ENCODE measurements around the gene FCRL6.

Gene FCRL6

GRCh38 chr1:159838715-159839114 lies 36.6 kb downstream of the FCRL6 start:
- peaks cover 16% of the 10 kb centered on the region for H3K4me1 Mint-ChIP-seq (ENCODE audit: low read depth)
- H3K36me3 Mint-ChIP-seq (ENCODE audit: low read depth), result peaks cover 2% of the 10 kb centered on the region
- peak overlapping the region; percentile 62 for H3K27ac Mint-ChIP-seq
- no peak for DNase-seq
- H3K9me3 Mint-ChIP-seq, result no peaks in the 10 kb centered on the region
- no peak overlapping the region for H3K4me3 Mint-ChIP-seq
- H3K27me3 Mint-ChIP-seq, result no peaks in the 10 kb centered on the region

DNA sequence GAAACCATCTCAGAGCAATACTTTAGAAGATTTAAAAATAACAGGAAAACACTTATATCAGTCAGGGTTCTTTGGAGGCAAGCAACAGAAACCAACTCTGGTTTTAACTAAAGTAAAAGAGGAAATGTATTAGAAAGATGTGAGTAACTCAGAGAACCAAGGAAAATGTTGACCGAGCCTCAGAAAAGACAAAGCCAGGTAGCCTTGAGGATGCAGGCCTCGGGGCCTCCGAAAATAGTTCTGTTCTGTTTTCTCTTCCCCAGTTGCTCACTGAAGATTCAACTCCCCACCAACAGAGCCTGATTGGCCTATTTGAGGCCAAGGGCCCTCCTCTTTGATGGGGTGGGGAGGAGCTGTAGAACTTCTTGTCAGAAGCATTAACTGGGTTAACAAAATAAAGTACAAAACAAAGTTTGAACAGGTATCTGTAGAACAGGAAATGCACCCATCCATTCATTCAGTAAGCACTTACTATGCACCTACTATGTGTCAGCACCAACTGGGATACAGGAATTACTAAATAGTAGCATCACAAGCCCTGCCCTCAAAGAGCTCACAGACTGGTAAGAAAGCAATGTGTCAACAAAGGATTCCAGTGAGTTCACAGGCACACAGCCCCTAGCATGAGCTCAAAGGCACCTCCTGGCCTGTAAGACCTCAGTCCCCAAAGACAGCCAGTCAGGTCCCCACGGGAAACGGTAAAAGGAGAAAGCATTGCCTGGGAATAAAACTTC lies 37.1 kb downstream of the FCRL6 start:
- no peak for DNase-seq
- Mint-ChIP-seq H3K9me3 (no peaks in the 10 kb centered on the region), H3K4me1 (ENCODE audit: low read depth) (peaks cover 16% of the 10 kb centered on the region), H3K27me3 (no peaks in the 10 kb centered on the region), H3K36me3 (ENCODE audit: low read depth) (peaks cover 2% of the 10 kb centered on the region), H3K4me3 (no peak overlapping the region), H3K27ac (peak overlapping the region; percentile 62)

DNA sequence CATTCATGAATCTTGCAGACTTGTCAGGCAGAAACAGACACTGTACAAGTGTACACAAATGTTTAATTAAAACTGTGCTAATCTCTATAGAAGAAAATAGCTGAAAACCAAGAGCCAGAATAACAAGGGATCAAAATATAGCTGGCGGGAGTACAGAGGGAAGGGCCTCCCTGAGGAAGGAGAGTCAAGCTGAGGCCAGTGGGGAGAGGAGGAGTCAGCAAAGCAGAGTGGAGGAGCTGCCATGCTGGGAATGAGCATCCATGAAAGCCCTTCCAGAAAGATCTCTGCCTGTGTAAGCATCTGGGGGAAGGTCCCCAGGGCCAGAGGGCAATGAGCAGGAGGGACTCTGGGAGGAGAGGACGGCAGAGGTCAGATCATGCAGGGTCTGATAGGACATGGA lies 39.6 kb downstream of the FCRL6 start:
- no peak overlapping the region for H3K4me3 Mint-ChIP-seq
- no peaks in the 10 kb centered on the region for H3K36me3 Mint-ChIP-seq (ENCODE audit: low read depth)
- no peak overlapping the region for H3K27ac Mint-ChIP-seq
- no peaks in the 10 kb centered on the region for H3K27me3 Mint-ChIP-seq
- peaks cover 16% of the 10 kb centered on the region for H3K4me1 Mint-ChIP-seq (ENCODE audit: low read depth)
- H3K9me3 Mint-ChIP-seq, result no peaks in the 10 kb centered on the region
- no peak for DNase-seq

GRCh38 chr1:159843459-159843858 lies 41.3 kb downstream of the FCRL6 start:
- Mint-ChIP-seq H3K27me3 (no peaks in the 10 kb centered on the region), H3K4me3 (no peak overlapping the region), H3K27ac (no peak overlapping the region), H3K4me1 (ENCODE audit: low read depth) (peaks cover 13% of the 10 kb centered on the region), H3K36me3 (ENCODE audit: low read depth) (no peaks in the 10 kb centered on the region), H3K9me3 (no peaks in the 10 kb centered on the region)
- DNase-seq, result no peak

DNA sequence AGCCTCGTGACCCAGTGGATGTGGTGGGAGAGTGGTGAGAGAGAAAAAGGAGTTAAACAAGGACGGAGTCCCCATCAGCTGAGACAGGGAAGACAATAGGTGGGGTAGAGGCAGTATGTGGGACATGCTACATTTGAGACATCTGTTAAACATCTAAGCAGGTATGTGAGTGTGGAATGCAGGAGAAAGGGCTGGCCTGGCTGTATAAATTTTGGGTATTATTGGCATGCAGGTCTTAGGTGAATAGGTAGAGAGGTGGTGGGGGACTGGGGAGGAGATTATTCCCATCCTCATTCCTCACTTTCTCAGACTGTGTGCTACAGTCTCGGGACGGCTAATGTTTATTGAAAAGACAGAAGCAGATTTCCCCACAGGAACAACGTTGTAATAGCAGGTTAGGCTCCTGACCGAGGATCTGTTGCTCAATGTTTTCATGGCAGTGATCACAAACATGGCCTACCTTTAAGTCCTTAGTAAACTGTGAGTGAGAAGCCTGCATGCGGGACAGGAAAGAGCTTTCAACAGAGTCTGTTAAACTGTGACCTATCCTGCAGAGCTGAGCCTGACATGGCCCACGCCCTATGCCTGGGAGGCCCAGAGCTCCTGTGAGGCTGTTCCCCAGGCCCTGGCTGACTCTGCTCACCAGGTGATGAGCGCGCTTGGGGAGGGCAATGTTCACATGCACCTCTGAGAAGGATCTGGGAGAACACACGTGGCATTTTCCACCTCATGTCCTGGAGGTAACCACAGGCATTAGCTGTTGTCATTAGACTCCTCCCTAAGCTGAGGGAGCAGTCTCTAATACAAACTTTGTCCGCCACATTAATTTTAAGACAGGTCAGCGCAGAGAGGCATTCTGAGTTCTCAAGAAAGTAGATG lies 43.8 kb downstream of the FCRL6 start:
- H3K4me1 Mint-ChIP-seq (ENCODE audit: low read depth), result peaks cover 5% of the 10 kb centered on the region
- no peak for DNase-seq
- H3K27ac Mint-ChIP-seq, result no peak overlapping the region
- no peaks in the 10 kb centered on the region for H3K27me3 Mint-ChIP-seq
- H3K9me3 Mint-ChIP-seq, result no peaks in the 10 kb centered on the region
- no peaks in the 10 kb centered on the region for H3K36me3 Mint-ChIP-seq (ENCODE audit: low read depth)
- H3K4me3 Mint-ChIP-seq, result no peak overlapping the region

GRCh38 chr1:159847231-159847630 lies 45.1 kb downstream of the FCRL6 start:
- no peak for DNase-seq
- H3K27me3 Mint-ChIP-seq, result no peaks in the 10 kb centered on the region
- H3K9me3 Mint-ChIP-seq, result no peaks in the 10 kb centered on the region
- H3K27ac Mint-ChIP-seq, result no peak overlapping the region
- no peaks in the 10 kb centered on the region for H3K36me3 Mint-ChIP-seq (ENCODE audit: low read depth)
- peaks cover 6% of the 10 kb centered on the region for H3K4me1 Mint-ChIP-seq (ENCODE audit: low read depth)
- H3K4me3 Mint-ChIP-seq, result no peak overlapping the region

DNA sequence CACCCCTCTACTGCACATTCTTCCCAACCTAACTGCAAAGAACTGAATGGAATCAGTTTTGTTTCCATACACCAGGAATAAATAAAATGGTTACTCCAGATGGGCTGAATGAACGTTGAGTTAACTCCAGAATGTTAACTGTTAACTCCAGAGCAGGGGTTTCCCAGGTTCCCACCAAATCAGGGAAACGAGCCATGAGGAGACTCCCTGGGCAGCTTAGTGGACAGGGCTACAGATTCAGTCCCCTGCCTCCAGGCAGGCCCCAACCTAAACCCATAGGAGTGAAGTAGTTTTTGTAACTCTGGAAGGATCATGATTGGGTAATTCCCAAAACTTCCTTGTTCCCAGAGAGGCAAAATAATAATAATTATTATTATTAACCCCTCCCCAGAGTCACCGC lies 46.2 kb downstream of the FCRL6 start:
- Mint-ChIP-seq H3K4me1 (ENCODE audit: low read depth) (peaks cover 10% of the 10 kb centered on the region), H3K9me3 (no peaks in the 10 kb centered on the region), H3K4me3 (no peak overlapping the region), H3K36me3 (ENCODE audit: low read depth) (no peaks in the 10 kb centered on the region), H3K27ac (no peak overlapping the region), H3K27me3 (no peaks in the 10 kb centered on the region)
- DNase-seq, result no peak

- Mint-ChIP-seq H3K27ac (no peak overlapping the region), H3K36me3 (ENCODE audit: low read depth) (no peaks in the 10 kb centered on the region), H3K4me3 (no peak overlapping the region), H3K4me1 (ENCODE audit: low read depth) (peaks cover 16% of the 10 kb centered on the region), H3K27me3 (no peaks in the 10 kb centered on the region), H3K9me3 (no peaks in the 10 kb centered on the region)
- DNase-seq, result no peak
Observed at GRCh38 chr1:159849626-159850366, 47.6 kb downstream of the FCRL6 start.

DNA sequence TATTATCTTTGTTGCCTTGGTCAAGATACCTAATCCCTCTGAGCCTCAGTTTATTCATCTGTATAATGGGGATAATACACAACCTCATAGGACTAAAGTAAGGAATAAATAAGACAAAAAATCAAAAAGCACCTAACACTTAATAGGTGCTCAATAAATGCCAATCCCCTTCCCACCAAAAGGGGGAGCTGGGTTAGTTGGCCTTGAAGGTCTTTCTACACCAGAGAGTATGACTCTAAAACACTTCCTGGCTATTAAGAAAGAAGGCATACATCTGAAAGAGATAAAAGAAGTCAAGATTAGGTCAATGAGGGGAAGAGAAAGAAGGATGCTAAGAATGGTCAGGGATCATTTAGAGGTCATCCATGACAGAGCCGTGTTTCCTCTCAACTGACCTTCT lies 49.2 kb downstream of the FCRL6 start:
- no peak for DNase-seq
- Mint-ChIP-seq H3K9me3 (no peaks in the 10 kb centered on the region), H3K27ac (no peak overlapping the region), H3K27me3 (no peaks in the 10 kb centered on the region), H3K4me3 (no peak overlapping the region), H3K4me1 (ENCODE audit: low read depth) (peaks cover 22% of the 10 kb centered on the region), H3K36me3 (ENCODE audit: low read depth) (no peaks in the 10 kb centered on the region)

GRCh38 chr1:159853417-159854115 lies 51.4 kb downstream of the FCRL6 start:
- Mint-ChIP-seq H3K36me3 (ENCODE audit: low read depth) (no peaks in the 10 kb centered on the region), H3K4me3 (peak overlapping the region; percentile 77), H3K4me1 (ENCODE audit: low read depth) (peaks cover 26% of the 10 kb centered on the region), H3K9me3 (no peaks in the 10 kb centered on the region), H3K27me3 (no peaks in the 10 kb centered on the region), H3K27ac (no peak overlapping the region)
- DNase-seq, result no peak

- peaks cover 26% of the 10 kb centered on the region for H3K4me1 Mint-ChIP-seq (ENCODE audit: low read depth)
- H3K27ac Mint-ChIP-seq, result no peak overlapping the region
- no peak for DNase-seq
Observed at GRCh38 chr1:159854116-159854692, 52.0 kb downstream of the FCRL6 start.

GRCh38 chr1:159854693-159855192 lies 52.6 kb downstream of the FCRL6 start:
- Mint-ChIP-seq H3K4me1 (ENCODE audit: low read depth) (peaks cover 25% of the 10 kb centered on the region), H3K4me3 (peak overlapping the region; percentile 81), H3K36me3 (ENCODE audit: low read depth) (no peaks in the 10 kb centered on the region), H3K27me3 (no peaks in the 10 kb centered on the region), H3K9me3 (no peaks in the 10 kb centered on the region), H3K27ac (peak overlapping the region; percentile 70)
- peak; percentile 87 for DNase-seq

More at GRCh38 chr1:159854116-159854692, 52.0 kb downstream of the FCRL6 start:
- Mint-ChIP-seq H3K36me3 (ENCODE audit: low read depth) (no peaks in the 10 kb centered on the region), H3K9me3 (no peaks in the 10 kb centered on the region), H3K27me3 (no peaks in the 10 kb centered on the region), H3K4me3 (peak overlapping the region; percentile 77)

DNA sequence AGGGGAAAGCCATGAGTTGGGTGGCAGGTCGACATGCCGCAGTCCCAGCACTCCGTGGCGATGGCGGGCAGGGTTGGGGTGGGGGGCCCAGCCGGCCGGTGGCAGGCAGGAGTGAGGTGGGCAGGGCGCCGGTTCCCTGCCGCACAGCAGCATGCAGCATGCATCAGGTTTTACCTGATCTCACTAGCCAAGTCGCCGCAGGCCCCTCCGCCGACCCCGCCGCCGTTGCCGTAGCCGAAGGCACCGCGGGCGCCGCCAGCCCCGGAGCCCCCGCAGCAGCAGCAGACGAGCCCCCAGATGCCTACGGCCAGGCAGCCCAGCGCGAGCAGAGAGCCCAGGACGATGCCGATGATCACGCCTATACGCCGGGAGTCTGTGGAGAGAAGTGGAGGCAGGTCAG lies 53.5 kb downstream of the FCRL6 start:
- no peak for DNase-seq
- no peak overlapping the region for H3K4me3 Mint-ChIP-seq
- peaks cover 21% of the 10 kb centered on the region for H3K4me1 Mint-ChIP-seq (ENCODE audit: low read depth)
- no peaks in the 10 kb centered on the region for H3K36me3 Mint-ChIP-seq (ENCODE audit: low read depth)
- no peak overlapping the region for H3K27ac Mint-ChIP-seq
- H3K27me3 Mint-ChIP-seq, result no peaks in the 10 kb centered on the region
- H3K9me3 Mint-ChIP-seq, result no peaks in the 10 kb centered on the region

- Mint-ChIP-seq H3K27me3 (no peaks in the 10 kb centered on the region), H3K9me3 (no peaks in the 10 kb centered on the region), H3K27ac (no peak overlapping the region), H3K4me1 (ENCODE audit: low read depth) (peaks cover 21% of the 10 kb centered on the region), H3K4me3 (no peak overlapping the region), H3K36me3 (ENCODE audit: low read depth) (no peaks in the 10 kb centered on the region)
- no peak for DNase-seq
Observed at GRCh38 chr1:159856576-159856975, 54.4 kb downstream of the FCRL6 start.

All from activated T-cell treated with anti-CD3 and anti-CD28 coated beads, Interleukin-2, amount 50 U/mL, for 24 hours (primary cell).